Duodenal mucosa (tissue), 2 donors: ENCODE data around the gene OR10R2.

Experiments
- H3K27ac ChIP-seq: one replicate; pipeline ENCODE4 v1.7.0; 2013; ENCODE audit warnings: low read depth, low read length
- H3K27me3 ChIP-seq, 2 donors: one replicate each; pipeline ENCODE4 v1.7.0; 2013; ENCODE audit warnings: low read length in 2 of 2, control low read depth in 1 of 2; ENCODE audit not compliant: insufficient read depth in 2 of 2, control insufficient read depth in 1 of 2
- H3K36me3 ChIP-seq, 2 donors: one replicate each; pipeline ENCODE4 v1.7.0; 2013; ENCODE audit warnings: low read length in 2 of 2, control low read depth in 1 of 2; ENCODE audit not compliant: insufficient read depth in 2 of 2, control insufficient read depth in 1 of 2
- H3K4me1 ChIP-seq, 2 donors: one replicate each; pipeline ENCODE4 v1.7.0; 2013; ENCODE audit warnings: low read length in 2 of 2, control low read depth in 1 of 2; ENCODE audit not compliant: insufficient read depth in 2 of 2, control insufficient read depth in 1 of 2
- H3K4me3 ChIP-seq, 2 donors: one replicate each; pipeline ENCODE4 v1.7.0; 2013; ENCODE audit warnings: low read length in 2 of 2, low read depth in 1 of 2
- H3K9ac ChIP-seq, 2 donors: one replicate each; pipeline ENCODE4 v1.7.0; 2013; ENCODE audit warnings: low read length in 2 of 2, low read depth in 1 of 2
- H3K9me3 ChIP-seq, 2 donors: one replicate each; pipeline ENCODE4 v1.7.0; 2013; ENCODE audit warnings: low read length in 2 of 2, control low read depth in 1 of 2; ENCODE audit not compliant: control insufficient read depth in 1 of 2

OR10R2 gene

GRCh38 chr1:158520955-158521665 is 49.1 kb downstream of the OR10R2 start:
- no peaks in the 10 kb centered on the region for H3K4me1 ChIP-seq
- H3K9me3 ChIP-seq: no peaks in the 10 kb centered on the region
- H3K27me3 ChIP-seq: no peaks in the 10 kb centered on the region
- no peaks in the 10 kb centered on the region for H3K36me3 ChIP-seq
- H3K27ac ChIP-seq: no peak overlapping the region
- H3K9ac ChIP-seq: no peak overlapping the region
- no peak overlapping the region for H3K4me3 ChIP-seq

- Histone ChIP-seq H3K4me1 (no peaks in the 10 kb centered on the region), H3K27me3 (no peaks in the 10 kb centered on the region), H3K36me3 (no peaks in the 10 kb centered on the region), H3K9me3 (no peaks in the 10 kb centered on the region), H3K27ac (no peak overlapping the region), H3K4me3 (no peak overlapping the region), H3K9ac (no peak overlapping the region)
Observed at GRCh38 chr1:158521666-158522058, 49.6 kb downstream of the OR10R2 start.

- no peaks in the 10 kb centered on the region for H3K4me1 ChIP-seq
- H3K27ac ChIP-seq: no peak overlapping the region
- no peak overlapping the region for H3K9ac ChIP-seq
- no peaks in the 10 kb centered on the region for H3K36me3 ChIP-seq
- no peak overlapping the region for H3K4me3 ChIP-seq
- no peaks in the 10 kb centered on the region for H3K9me3 ChIP-seq
- H3K27me3 ChIP-seq: no peaks in the 10 kb centered on the region
Observed at GRCh38 chr1:158527190-158527815, 55.3 kb downstream of the OR10R2 start.
